Stimulated activated CD8-positive, alpha-beta memory T cell treated with anti-CD3 and anti-CD28 coated beads, Interleukin-15, amount 100 ng/mL, for 24 hours (primary cell): ENCODE measurements around the gene SMAD6.

ENCODE experiments used
- DNase-seq: peaks from one replicate; pipeline ENCODE4 v3.0.0-alpha.2; 2020; ENCODE audit warnings: low read depth

Gene SMAD6

GRCh38 chr15:66702035-66702786 is at the start of gene SMAD6:
Gene SMAD6 (plus strand): TSS chr15:66702236. CDS start chr15:66703259, 1,023 bp downstream.
- peak; percentile 27 for DNase-seq

GRCh38 chr15:66652806-66653205 is 49.2 kb upstream of the SMAD6 start:
- no peak for DNase-seq

GRCh38 chr15:66653398-66653797 is 48.6 kb upstream of the SMAD6 start:
- no peak for DNase-seq

- DNase-seq: no peak
Observed at GRCh38 chr15:66653852-66654251, 48.2 kb upstream of the SMAD6 start.

GRCh38 chr15:66654361-66654738 is 47.7 kb upstream of the SMAD6 start:
- DNase-seq: no peak

GRCh38 chr15:66654739-66655375 is 47.2 kb upstream of the SMAD6 start:
- no peak for DNase-seq

- DNase-seq: no peak
Observed at GRCh38 chr15:66655511-66655910, 46.5 kb upstream of the SMAD6 start.

- no peak for DNase-seq
Observed at GRCh38 chr15:66655997-66656396, 46.0 kb upstream of the SMAD6 start.

- DNase-seq: no peak
Observed at GRCh38 chr15:66657185-66658020, 44.6 kb upstream of the SMAD6 start.

GRCh38 chr15:66658044-66658443 is 44.0 kb upstream of the SMAD6 start:
- DNase-seq: no peak

GRCh38 chr15:66658855-66659254 is 43.2 kb upstream of the SMAD6 start:
- no peak for DNase-seq

GRCh38 chr15:66659384-66659783 is 42.7 kb upstream of the SMAD6 start:
- DNase-seq: no peak

- no peak for DNase-seq
Observed at GRCh38 chr15:66661432-66662096, 40.5 kb upstream of the SMAD6 start.

GRCh38 chr15:66662522-66662921 is 39.5 kb upstream of the SMAD6 start:
- no peak for DNase-seq

GRCh38 chr15:66663664-66664063 is 38.4 kb upstream of the SMAD6 start:
- DNase-seq: no peak

- DNase-seq: no peak
Observed at GRCh38 chr15:66670175-66670574, 31.9 kb upstream of the SMAD6 start.

- no peak for DNase-seq
Observed at GRCh38 chr15:66670762-66671580, 31.1 kb upstream of the SMAD6 start.

- no peak for DNase-seq
Observed at GRCh38 chr15:66672867-66673266, 29.2 kb upstream of the SMAD6 start.

GRCh38 chr15:66673410-66674322 is 28.4 kb upstream of the SMAD6 start:
- DNase-seq: no peak

- DNase-seq: no peak
Observed at GRCh38 chr15:66674756-66675155, 27.3 kb upstream of the SMAD6 start.
